CD1c-positive myeloid dendritic cell (primary cell): ENCODE measurements around the gene MATCAP1.

Experiments used
- DNase-seq: peaks from one replicate; pipeline ENCODE4 v3.0.0-alpha.2; 2016; ENCODE audit errors: extremely low spot score

The MATCAP1 gene

GRCh38 chr16:67191411-67191994 is 7.7 kb upstream of the MATCAP1 start:
- DNase-seq, result no peak

- no peak for DNase-seq
Observed at GRCh38 chr16:67190448-67191399, 7.0 kb upstream of the MATCAP1 start.

GRCh38 chr16:67190041-67190440 is 6.3 kb upstream of the MATCAP1 start, which contains the start of gene EXOC3L1:
EXOC3L1 (minus strand) TSS chr16:67190136; CDS start chr16:67189676, 460 bp downstream.
- DNase-seq, result no peak

- no peak for DNase-seq
Observed at GRCh38 chr16:67188798-67189197, 5.0 kb upstream of the MATCAP1 start.

- DNase-seq, result no peak
Observed at GRCh38 chr16:67188323-67188722, 4.6 kb upstream of the MATCAP1 start.

DNA sequence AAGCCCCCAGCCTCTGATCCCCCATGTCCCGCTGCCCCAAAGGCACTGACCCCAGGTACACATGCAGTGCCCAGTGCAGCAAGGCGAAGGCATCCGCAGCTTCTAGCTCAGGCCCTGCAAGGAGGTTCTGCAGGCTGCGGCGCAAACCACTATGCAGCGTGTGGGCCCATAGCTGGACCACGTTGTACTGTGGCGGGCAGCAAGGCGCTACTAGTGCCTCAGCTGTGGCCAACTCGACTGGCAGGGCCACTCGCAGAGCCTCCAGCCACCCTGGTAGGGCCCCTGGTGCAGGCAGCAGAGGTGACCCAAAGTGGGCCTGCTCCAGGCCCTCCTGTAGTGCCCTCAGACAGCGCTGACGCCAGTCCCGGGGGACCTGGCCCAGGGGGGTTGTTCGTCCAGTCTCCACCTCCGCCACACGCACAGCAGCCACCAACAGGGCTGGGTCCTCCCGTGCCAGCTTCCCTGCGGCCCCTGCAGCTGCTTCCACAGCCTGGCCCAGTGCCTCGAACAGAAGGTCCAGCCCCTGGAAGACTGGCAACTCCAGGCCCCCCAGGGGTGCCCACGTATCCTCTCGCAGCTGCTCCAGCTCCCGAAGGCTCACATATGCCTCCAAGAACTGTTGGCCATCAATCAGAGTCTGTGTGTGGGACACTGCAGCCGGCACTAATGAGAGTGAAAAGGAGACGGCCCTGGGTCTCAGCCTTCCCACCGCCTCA is 3.6 kb upstream of the MATCAP1 start:
- no peak for DNase-seq

- DNase-seq, result no peak
Observed at GRCh38 chr16:67186550-67186950, 2.8 kb upstream of the MATCAP1 start.

DNA sequence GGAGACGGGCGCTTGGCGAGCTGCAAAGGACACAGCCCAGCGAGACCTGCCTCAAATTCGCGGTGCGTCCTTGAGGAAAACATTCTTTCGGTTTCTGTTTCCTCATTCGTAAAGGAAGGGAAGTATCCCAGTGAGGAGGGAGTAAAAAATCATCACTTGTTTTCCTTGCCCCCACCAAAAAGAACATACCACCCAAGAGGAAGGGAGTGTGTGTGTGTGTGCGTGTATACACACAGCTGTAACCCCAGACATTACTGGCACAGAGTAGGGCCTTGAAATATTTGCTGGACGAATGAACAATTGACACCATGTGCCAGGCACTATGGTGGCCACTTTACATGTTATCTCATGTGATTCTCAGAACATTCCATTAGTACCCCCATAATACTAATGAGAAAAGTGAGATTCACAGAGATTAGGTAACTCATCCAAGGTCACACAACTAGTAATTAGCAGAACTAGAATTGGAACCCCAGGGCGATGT is 1.9 kb upstream of the MATCAP1 start:
- no peak for DNase-seq

DNA sequence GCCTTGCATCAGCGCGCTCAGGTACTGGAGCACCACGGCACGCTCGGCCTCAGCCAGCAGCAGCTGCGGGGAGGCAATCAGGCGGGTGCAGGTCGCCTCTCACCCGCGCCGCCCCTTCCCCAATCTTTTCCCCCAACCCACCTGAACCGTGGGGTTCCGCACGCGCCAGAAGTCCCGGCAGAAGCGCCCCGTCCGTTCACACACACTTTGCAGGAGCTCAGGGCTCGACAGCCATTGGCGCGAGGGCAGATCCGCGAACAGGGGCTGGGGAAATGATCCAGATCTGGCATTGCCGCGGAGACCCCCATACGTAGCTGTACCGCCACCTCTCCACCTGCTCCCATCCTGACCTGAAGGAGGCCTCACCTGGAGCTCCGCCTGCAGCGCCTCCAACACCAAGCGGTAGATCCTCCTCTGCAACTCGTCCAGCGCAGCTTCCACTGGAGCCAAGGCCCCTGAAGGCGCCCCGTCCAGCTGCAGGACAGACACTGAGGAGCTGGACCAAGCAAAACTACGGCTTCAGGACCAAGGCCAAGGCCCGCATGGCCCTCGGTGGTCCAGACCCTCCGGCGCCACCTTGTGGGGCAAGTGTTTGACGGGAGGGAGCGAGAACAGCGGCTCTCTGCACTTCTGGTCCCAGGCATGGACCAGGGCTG is 1.4 kb upstream of the MATCAP1 start:
- peak; percentile 92 for DNase-seq

DNA sequence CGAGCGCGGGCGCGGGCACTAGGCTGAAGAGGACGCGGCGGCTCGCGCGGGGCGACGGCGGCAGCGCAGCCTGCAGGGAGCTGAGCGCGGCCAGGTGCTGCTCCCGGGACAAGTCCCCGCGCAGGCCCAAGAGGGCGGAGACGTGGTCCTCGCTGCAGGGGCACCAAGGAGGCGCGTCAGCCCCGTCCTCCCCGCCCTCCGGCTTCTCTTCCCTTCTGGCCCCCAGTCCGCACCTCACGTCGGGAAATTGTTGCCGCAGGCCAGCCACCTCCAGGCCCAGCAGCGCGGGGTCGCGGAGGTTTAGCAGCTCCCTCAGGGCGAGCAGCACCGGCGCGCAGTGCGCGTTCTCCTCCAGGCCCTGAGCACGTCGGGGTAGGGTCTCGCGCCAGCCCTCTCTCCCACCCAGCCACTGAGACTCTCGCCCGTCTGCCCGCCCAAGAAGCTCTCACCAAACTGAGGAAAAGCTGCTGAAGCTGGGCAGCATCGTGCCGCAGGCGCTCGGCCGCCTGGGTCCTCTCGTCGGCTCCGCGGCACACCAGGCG is 761 bp upstream of the MATCAP1 start:
- no peak for DNase-seq

- no peak for DNase-seq
Observed at GRCh38 chr16:67183284-67183626, 508 bp downstream of the MATCAP1 start.

- DNase-seq, result no peak
Observed at GRCh38 chr16:67182288-67182687, 1.5 kb downstream of the MATCAP1 start.

- DNase-seq, result no peak
Observed at GRCh38 chr16:67181346-67181745, 2.4 kb downstream of the MATCAP1 start.

DNA sequence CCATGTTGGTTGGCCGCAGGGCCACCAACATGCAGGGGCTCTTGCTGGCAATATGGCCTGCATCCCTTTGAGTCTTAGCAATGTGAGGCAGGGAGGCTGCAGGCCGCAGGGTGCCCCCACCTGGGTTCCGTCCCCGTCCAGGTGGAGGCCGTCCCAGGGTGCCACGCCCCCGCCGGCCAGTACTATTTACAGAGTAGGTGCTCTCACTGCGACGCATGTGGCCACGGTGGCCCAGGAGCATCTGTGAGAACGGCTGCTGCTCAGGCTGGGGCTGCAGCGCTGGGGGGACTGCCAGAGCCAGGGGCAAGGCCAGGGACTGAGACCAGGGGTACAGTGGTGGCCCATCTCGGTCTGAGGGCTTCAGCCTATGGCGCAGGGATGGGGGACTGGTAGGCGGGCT is 3.6 kb downstream of the MATCAP1 start:
- no peak for DNase-seq

GRCh38 chr16:67179421-67180080 is 4.2 kb downstream of the MATCAP1 start:
- DNase-seq, result no peak

GRCh38 chr16:67177743-67178699 is 5.7 kb downstream of the MATCAP1 start:
- peak; percentile 61 for DNase-seq

- DNase-seq, result no peak
Observed at GRCh38 chr16:67176662-67177061, 7.1 kb downstream of the MATCAP1 start.

DNA sequence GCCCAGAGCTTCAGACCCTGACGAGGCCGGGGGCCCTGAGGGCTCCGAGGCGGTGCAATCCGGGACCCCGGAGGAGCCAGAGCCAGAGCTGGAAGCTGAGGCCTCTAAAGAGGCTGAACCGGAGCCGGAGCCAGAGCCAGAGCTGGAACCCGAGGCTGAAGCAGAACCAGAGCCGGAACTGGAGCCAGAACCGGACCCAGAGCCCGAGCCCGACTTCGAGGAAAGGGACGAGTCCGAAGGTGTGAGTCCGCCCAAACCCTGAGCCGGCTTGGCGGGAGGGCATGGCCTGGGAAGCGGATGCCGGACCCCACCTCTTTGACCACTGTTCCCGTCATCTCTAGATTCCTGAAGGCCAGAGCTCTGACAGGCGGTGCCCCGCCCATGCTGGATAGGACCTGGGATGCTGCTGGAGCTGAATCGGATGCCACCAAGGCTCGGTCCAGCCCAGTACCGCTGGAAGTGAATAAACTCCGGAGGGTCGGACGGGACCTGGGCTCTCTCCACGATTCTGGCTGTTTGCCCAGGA is 9.0 kb downstream of the MATCAP1 start:
- DNase-seq, result no peak
